A549 treated with dexamethasone at 1 μM for 4 hours (cell line): Measurements from ENCODE around the gene RBM4. TPM values are rescaled to one million over a fixed set of nuclear protein-coding genes. Genes with fewer than 3 reads are reported as not detected.

Source experiments
- total RNA-seq: library from RNA; stranded (reverse); fragments of 200-300 nt; extraction: Qiagen RNA extraction; gene quantifications from 5 replicates; pipeline ENCODE4 v1.2.3, GENCODE V29; 2022

RBM4 gene
- 130 to 150 TPM (median 140 TPM) in 5 replicates for total RNA-seq

GRCh38 chr11:66638177-66639065 lies at the start of gene RBM4:
Gene RBM4, plus strand, starts transcription at chr11:66638703. Its CDS starts 1,009 bp downstream, at chr11:66639712.

GRCh38 chr11:66592457-66593302 lies 45.8 kb upstream of the RBM4 start, which contains the start of the genes CCDC87 and CCS:
Gene CCDC87, minus strand, starts transcription at chr11:66593063. Its CDS starts 48 bp downstream, at chr11:66593015.
Gene CCS, plus strand, starts transcription at chr11:66593185. Its CDS starts 77 bp downstream, at chr11:66593262.

GRCh38 chr11:66616379-66617154 lies 21.9 kb upstream of the RBM4 start, which contains the start of gene RBM14:
Gene RBM14, plus strand, starts transcription at chr11:66616630. Its CDS starts 91 bp downstream, at chr11:66616721.

GRCh38 chr11:66677599-66678375 lies 39.3 kb downstream of the RBM4 start, which contains the start of gene RBM4B:
Gene RBM4B, minus strand, starts transcription at chr11:66677887. Its CDS starts 808 bp downstream, at chr11:66677079.

Other genes with a start within 250 kb of the RBM4 start
- gene NPAS4, start 217.7 kb upstream of the RBM4 start, total RNA-seq, result 0.03 TPM in 1 of 5 replicates, not detected in the others
- 96.3 to 115 TPM (median 107 TPM) in 5 replicates for gene MRPL11, start 199.9 kb upstream of the RBM4 start, total RNA-seq
- gene PELI3, start 171.8 kb upstream of the RBM4 start, total RNA-seq, result 3.4 to 5.2 TPM (median 4.5 TPM) in 5 replicates
- gene DPP3, start 158.3 kb upstream of the RBM4 start, total RNA-seq, result 48.9 to 58.4 TPM (median 56.0 TPM) in 5 replicates
- 6.1 to 10.0 TPM (median 9.4 TPM) in 5 replicates for gene BBS1, start 128.1 kb upstream of the RBM4 start, total RNA-seq
- 7.1 to 14.1 TPM (median 13.2 TPM) in 5 replicates for gene ZDHHC24, start 92.7 kb upstream of the RBM4 start, total RNA-seq
- 0.04 to 0.06 TPM (median 0.04 TPM) in 4 of 5 replicates, not detected in the other for gene ACTN3, start 91.8 kb upstream of the RBM4 start, total RNA-seq
- gene CTSF, start 70.1 kb upstream of the RBM4 start, total RNA-seq, result 28.4 to 36.1 TPM (median 31.4 TPM) in 5 replicates
- gene CCDC87, start 45.6 kb upstream of the RBM4 start, total RNA-seq, result 0.39 to 0.75 TPM (median 0.55 TPM) in 5 replicates
- gene CCS, start 45.5 kb upstream of the RBM4 start, total RNA-seq, result 24.4 to 32.1 TPM (median 27.6 TPM) in 5 replicates
- gene RBM14, start 22.1 kb upstream of the RBM4 start, total RNA-seq, result 59.6 to 80.2 TPM (median 65.6 TPM) in 5 replicates
- gene RBM4B, start 39.2 kb downstream of the RBM4 start, total RNA-seq, result 16.0 to 22.0 TPM (median 18.6 TPM) in 5 replicates
- 6.7 to 10.6 TPM (median 9.9 TPM) in 5 replicates for gene SPTBN2, start 90.5 kb downstream of the RBM4 start, total RNA-seq
- gene RCE1, start 204.7 kb downstream of the RBM4 start, total RNA-seq, result 36.7 to 56.6 TPM (median 53.1 TPM) in 5 replicates
- 73.8 to 122 TPM (median 105 TPM) in 5 replicates for gene LRFN4, start 218.4 kb downstream of the RBM4 start, total RNA-seq